ENCODE data around the gene SEMA4F.

The SEMA4F gene

GRCh38 chr2:74670263-74670662 is 16.2 kb downstream of the SEMA4F start:
- no peak for DNase-seq

GRCh38 chr2:74671479-74671878 is 17.4 kb downstream of the SEMA4F start:
- DNase-seq, result no peak

GRCh38 chr2:74673826-74674528 is 19.9 kb downstream of the SEMA4F start:
- no peak for DNase-seq

GRCh38 chr2:74675090-74675489 is 21.0 kb downstream of the SEMA4F start:
- no peak for DNase-seq

GRCh38 chr2:74676331-74676730 is 22.3 kb downstream of the SEMA4F start:
- no peak for DNase-seq

GRCh38 chr2:74679615-74680014 is 25.6 kb downstream of the SEMA4F start:
- no peak for DNase-seq

GRCh38 chr2:74682501-74682900 is 28.5 kb downstream of the SEMA4F start:
- DNase-seq, result no peak

- DNase-seq, result no peak
Measured at GRCh38 chr2:74685408-74685807, 31.4 kb downstream of the SEMA4F start.

GRCh38 chr2:74688881-74689280 is 34.8 kb downstream of the SEMA4F start:
- no peak for DNase-seq

- DNase-seq, result no peak
Measured at GRCh38 chr2:74689671-74690070, 35.6 kb downstream of the SEMA4F start.

DNA sequence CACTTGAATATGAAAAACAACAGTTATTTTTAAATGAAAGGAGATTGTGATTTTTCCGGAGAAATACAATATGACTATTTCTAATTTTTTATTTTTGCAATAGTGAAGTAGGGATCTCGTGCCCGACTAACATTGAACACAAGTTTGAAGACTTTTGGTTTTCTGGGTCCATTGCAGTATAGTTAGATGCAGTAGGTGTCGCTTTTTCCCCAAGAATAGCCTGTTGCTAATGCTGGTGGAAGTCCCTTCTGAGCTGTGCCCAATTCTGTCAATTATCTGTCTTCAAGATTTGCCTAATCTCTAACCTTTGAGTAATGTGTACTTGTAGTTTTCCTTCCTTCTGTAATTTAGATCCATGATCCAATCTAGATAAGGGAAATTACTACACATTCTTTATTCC is 36.5 kb downstream of the SEMA4F start:
- DNase-seq, result peak; percentile 28

- DNase-seq, result no peak
Measured at GRCh38 chr2:74691929-74692328, 37.9 kb downstream of the SEMA4F start.

DNA sequence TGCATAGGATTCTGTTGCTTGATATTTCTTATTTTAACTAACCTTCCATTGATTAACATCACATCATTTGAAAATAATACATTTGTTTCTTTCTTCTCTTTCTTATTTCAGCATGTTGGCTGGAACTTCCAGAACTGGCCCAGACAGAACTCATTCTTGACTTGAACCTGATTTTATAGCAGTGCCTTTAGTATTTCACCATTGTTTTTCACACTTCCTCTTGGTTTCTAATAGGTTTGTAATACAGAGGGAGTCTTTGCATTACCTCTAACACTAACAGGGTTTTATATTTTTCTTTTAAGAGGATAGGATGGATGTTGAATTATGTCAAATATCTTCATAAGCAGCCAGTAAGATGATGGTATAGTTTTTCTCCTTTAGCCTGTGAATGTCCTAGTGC is 39.2 kb downstream of the SEMA4F start:
- DNase-seq, result no peak

DNA sequence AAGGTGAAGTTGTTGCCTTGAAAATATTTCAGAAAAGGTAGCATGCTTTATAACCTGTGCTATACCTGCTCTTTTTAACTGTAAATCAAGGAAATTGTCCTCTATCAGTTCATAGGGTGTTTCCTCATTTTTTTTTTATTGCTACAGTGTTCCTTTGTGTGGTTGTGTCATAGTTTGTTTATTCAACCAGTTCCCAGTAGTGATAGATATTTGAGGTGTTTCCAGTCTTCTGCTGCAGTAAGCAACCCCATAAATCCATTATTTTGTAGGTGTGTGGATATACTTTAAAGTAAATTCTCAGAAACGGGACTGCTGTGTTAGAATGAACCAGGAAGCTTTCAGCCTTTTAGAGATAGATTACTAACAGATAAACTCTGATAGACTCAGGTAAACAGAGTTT is 39.6 kb downstream of the SEMA4F start:
- no peak for DNase-seq

- no peak for DNase-seq
Measured at GRCh38 chr2:74694281-74694680, 40.2 kb downstream of the SEMA4F start.

DNA sequence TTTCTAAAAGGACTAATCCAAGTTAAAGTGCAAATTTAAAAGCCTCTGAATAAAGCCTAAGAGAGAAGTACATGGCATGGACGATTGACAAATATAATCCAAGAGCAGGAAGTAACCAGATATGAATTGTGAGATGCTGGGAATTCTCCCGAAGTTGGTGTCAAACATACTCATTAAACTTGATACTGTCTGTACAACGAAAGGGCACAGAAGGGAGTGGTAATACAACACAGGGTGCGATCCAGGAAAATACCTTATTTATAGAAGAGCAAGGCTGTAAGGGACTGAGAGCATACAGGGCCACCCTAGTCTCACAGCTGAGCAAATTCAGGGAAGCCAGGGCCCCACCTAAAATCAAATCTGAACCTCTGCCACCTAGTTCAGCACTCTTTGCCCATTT is 41.6 kb downstream of the SEMA4F start:
- no peak for DNase-seq

DNA sequence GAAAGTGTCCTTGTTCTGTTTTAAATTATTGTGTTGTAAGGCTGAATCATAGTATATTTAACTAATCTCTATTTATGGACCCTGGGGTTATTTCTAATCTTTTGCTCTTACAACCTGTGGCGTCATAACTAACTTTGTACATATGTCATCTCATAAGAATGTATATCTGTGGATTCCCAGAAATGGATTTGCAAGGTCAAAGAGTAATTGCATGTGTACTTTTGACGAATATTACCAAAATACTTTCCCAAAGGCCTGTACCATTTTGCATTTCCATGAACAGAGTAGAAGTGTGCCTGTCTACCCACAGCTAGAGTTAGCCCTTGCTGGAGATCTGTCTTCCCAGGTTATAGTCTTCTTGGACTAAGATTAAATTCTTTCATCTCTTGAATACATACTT is 42.8 kb downstream of the SEMA4F start:
- no peak for DNase-seq

DNA sequence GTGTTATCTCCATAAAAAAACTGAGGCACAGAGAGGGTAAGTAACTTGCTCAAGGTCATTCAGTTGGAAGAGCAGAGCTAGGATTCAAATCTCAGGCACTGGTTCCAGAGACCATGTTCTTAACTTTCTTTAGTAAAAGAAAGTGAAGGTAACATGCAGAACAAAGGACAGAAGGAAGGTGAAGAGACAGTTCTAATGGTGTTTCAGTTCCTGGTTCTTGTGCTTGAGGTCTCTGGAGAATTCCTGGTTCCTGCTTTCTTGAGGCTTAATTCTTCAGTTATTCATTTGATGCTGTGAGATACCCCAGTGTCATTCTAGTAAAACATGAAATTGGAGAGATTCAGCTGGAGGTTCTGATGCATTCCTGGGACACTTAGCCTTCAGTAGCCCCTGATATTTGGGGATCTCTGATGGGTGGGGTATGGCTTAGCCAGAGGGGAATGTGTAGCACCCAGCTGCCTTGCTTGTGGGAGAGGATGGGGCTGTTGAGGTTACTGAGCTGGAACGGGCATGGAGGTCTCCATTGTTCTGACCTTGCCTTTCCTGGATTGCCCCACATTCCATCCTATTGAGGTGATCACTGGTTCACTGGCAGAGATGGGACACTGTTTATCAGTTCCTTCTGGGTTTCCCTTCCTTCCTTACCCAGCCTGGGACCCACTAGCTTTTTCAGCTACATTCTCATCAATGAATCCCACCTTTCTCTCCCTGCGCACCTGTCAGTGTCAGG is 46.8 kb downstream of the SEMA4F start:
- DNase-seq, result no peak

DNA sequence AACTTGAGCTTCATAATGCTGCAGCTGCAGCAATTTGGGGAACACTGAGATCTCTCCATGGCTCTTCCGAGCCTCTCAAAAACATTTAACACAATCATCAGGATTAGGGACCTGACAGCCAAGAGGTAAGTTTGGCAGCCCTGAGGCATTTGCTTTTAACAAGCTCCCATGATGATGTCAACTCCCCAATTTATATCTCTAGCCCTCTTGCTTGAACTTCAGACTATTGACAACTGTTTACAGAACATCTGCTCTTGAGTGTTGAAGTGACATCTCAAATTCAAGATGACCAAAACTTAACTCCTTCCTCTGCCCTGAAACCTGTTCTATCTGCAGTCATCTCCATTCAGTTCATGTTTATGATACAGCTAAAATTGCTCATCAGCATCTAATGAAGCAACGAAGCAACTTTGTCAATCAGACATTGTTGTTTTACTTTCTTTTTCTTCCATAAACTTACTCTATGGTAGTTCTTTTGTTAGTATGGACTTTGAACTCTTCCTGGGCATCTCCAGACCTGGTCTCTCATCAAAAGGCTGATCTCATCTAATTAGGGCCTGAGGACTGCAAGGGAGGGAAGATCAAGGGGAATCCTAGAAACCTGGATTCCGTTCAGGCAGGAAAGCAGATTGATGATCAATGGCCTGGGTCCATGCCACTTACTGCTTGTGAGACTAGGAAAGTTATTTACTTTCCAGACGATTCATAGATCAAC is 48.1 kb downstream of the SEMA4F start:
- DNase-seq, result no peak

DNA sequence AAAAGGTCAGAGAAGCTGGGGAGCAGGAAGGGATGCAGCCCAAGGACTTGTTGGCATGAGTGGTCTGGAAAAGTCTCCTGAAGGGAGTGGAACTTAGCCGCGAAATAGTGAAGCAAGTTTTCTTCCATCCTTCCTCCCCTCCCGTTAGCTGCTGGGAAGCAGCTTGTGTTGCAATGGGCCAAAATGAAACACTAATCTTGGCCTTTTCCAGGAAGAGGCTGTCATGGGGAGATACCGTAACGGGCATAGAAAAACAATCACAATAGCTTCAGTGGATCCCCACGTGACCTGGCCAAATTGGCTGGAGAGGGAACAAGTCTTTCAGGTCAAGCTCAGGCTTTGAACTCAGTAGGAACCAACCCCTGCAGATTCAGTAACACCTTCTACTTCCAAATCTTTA is 49.3 kb downstream of the SEMA4F start:
- no peak for DNase-seq

DNA sequence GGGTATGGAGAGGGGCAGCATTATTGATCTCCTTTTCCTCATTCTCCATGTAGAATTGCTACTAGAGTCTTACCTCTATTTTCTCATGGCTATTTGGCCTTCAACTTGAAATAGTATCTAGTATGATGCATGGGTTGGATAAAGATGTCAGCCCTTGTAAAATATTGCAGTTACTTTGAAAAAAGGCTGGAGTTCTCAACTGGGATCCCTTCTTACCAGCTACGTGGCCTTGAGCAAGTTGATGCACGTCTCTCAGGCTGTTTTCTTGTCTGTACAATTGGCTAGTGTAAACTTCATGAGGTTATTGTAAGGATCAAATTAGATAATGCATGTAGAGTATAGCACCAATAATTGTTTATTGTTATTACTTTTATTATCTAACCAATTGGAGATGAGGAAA is 50.2 kb downstream of the SEMA4F start:
- DNase-seq, result no peak

GRCh38 chr2:74706741-74707140 is 52.7 kb downstream of the SEMA4F start:
- no peak for DNase-seq

DNA sequence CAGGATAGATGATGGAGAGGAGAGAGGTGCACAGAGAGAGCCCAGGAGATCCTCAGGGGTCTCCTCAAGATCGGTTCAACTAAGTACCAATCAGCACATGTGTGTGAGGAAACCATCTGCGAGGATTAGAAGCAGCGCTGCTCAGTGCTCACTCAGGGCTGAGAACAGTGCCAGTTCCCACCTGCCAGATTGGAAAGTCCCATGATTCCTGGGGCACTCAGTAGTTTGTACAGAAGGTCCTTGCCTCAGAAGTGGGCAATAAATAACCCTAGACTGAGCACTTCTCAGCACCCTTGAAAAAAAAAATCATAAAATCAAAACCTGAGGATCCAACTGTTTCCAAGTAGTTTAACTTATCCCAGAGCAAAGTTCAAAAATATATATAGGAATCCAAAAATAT is 53.8 kb downstream of the SEMA4F start:
- DNase-seq, result no peak

- no peak for DNase-seq
Measured at GRCh38 chr2:74708296-74708695, 54.2 kb downstream of the SEMA4F start.
